Neural cell (in vitro differentiated cells): Measurements from ENCODE around the gene CCDC60. TPM values are rescaled to one million over a fixed set of nuclear protein-coding genes. Genes with fewer than 3 reads are reported as not detected.

Source experiments
- H2AFZ ChIP-seq: fragments of 200-600, 300-800 bp; sonication (generic), shearing (Covaris generic); 2 replicates; pipeline ENCODE4 v1.6.0; 2014; ENCODE audit warnings: low read depth, mild to moderate bottlenecking, antibody characterized with exemption, low read length, moderate library complexity
- H3F3A ChIP-seq: fragments of 200-600 bp; shearing (Covaris generic); 2 replicates; pipeline ENCODE4 v1.6.1; 2016; ENCODE audit warnings: mild to moderate bottlenecking, moderate library complexity, mixed read lengths, antibody characterized with exemption, low read length; ENCODE audit not compliant: insufficient read depth, poor library complexity, severe bottlenecking
- H3K27ac ChIP-seq: fragments of 200-600, 300-800 bp; sonication (generic), shearing (Covaris generic); 2 replicates; pipeline ENCODE4 v1.5.1; 2014; ENCODE audit warnings: mild to moderate bottlenecking, low read length, moderate library complexity
- H3K27me3 ChIP-seq: fragments of 300-800, 200-600 bp; sonication (generic), shearing (Covaris generic); 2 replicates; pipeline ENCODE4 v1.6.0; 2014; ENCODE audit warnings: mild to moderate bottlenecking, low read depth, low read length, moderate library complexity; ENCODE audit not compliant: insufficient read depth
- H3K36me3 ChIP-seq: fragments of 300-800, 200-600 bp; sonication (generic), shearing (Covaris generic); 2 replicates; pipeline ENCODE4 v1.5.1; 2014; ENCODE audit warnings: mild to moderate bottlenecking, antibody characterized with exemption, low read length, moderate library complexity; ENCODE audit not compliant: insufficient read depth
- H3K4me2 ChIP-seq: fragments of 300-800, 200-600 bp; sonication (generic), shearing (Covaris generic); 2 replicates; pipeline ENCODE4 v1.6.0; 2014; ENCODE audit warnings: mild to moderate bottlenecking, low read length
- H3K4me3 ChIP-seq: fragments of 300-800, 200-600 bp; sonication (generic), shearing (Covaris generic); 2 replicates; pipeline ENCODE4 v1.5.1; 2014; ENCODE audit warnings: mild to moderate bottlenecking, low read length, moderate library complexity
- H3K79me2 ChIP-seq: fragments of 200-600 bp; shearing (Covaris generic); replicated peaks from 2 replicates; pipeline ENCODE4 v1.6.0; 2014; ENCODE audit warnings: mild to moderate bottlenecking, low read length, moderate library complexity; ENCODE audit not compliant: insufficient read depth
- H3K9ac ChIP-seq: fragments of 300-800, 200-600 bp; sonication (generic), shearing (Covaris generic); 2 replicates; pipeline ENCODE4 v1.6.1; 2016; ENCODE audit warnings: mild to moderate bottlenecking, low read length, mixed read lengths
- H3K9me2 ChIP-seq: fragments of 200-600 bp; shearing (Covaris generic); 2 replicates; pipeline ENCODE4 v1.6.1; 2016; ENCODE audit warnings: mild to moderate bottlenecking, low read length, mixed read lengths; ENCODE audit not compliant: insufficient read depth
- H3K9me3 ChIP-seq: fragments of 200-600, 300-800 bp; sonication (generic), shearing (Covaris generic); 2 replicates; pipeline ENCODE4 v1.6.1; 2016; ENCODE audit warnings: mild to moderate bottlenecking, mixed run types, low read length, moderate library complexity, mixed read lengths
- H4K20me1 ChIP-seq: fragments of 200-600 bp; shearing (Covaris generic); 2 replicates; pipeline ENCODE4 v1.6.1; 2016; ENCODE audit warnings: mild to moderate bottlenecking, mixed run types; ENCODE audit not compliant: insufficient read depth
- EP300 ChIP-seq: fragments of 450-650 bp; conservative IDR thresholded peaks from 2 replicates; pipeline ENCODE4 v1.6.1; 2014; ENCODE audit warnings: antibody characterized with exemption, mild to moderate bottlenecking, moderate library complexity; ENCODE audit not compliant: poor library complexity, severe bottlenecking
- EZH2 ChIP-seq: fragments of 200-600, 300-800 bp; shearing (Covaris generic), sonication (generic); IDR thresholded peaks from 2 replicates; pipeline ENCODE4 v1.6.1; 2014; ENCODE audit warnings: antibody characterized with exemption, low read length, borderline replicate concordance, mild to moderate bottlenecking; ENCODE audit not compliant: insufficient read depth, poor library complexity, severe bottlenecking
- MXI1 ChIP-seq: fragments of 450-650 bp; conservative IDR thresholded peaks from 2 replicates; pipeline ENCODE4 v1.6.1; 2014; ENCODE audit warnings: antibody characterized with exemption, mild to moderate bottlenecking; ENCODE audit not compliant: poor library complexity, severe bottlenecking
- RAD21 ChIP-seq: fragments of 450-650 bp; conservative IDR thresholded peaks from 2 replicates; pipeline ENCODE4 v1.6.1; 2014; ENCODE audit warnings: antibody characterized with exemption, mild to moderate bottlenecking, moderate library complexity
- SMC3 ChIP-seq: fragments of 450-650 bp; conservative IDR thresholded peaks from 2 replicates; pipeline ENCODE4 v1.6.1; 2014; ENCODE audit warnings: antibody characterized with exemption, mild to moderate bottlenecking, moderate library complexity; ENCODE audit not compliant: poor library complexity
- polyA plus RNA-seq: library from polyadenylated mRNA; depleted of rRNA; stranded (reverse); fragments of >200 nt; gene quantifications from 2 replicates; pipeline ENCODE4 v1.2.3, GENCODE V29; 2014
- TF ChIP-seq, protein P1 (sequence below): IDR thresholded peaks from 2 replicates; pipeline ENCODE4 v1.6.1; 2012; ENCODE audit warnings: borderline replicate concordance

Gene CCDC60
- polyA plus RNA-seq, 1 donor from 2014 or later = not detected

DNA sequence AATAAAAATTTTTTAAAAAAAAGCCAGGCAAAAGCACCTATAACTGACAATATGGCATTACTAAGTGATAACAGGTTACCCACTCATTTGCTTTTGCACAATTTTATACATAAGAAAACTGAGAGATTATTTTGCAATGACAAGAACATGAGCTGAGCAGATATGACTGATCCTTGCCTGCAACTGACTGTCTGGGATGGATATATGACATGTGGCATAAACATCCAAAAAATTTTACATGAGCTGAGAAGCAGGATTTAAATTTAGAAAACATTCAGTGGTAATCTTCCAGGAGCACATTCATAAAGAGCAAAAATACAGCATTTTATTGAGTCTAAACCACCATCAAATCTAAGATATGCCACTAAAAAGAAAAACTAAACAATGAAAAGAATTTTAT, 133.8 kb downstream of the CCDC60 start:
- Histone ChIP-seq H3K27me3 (no peaks in the 10 kb centered on the region), H3K4me3 (no peak overlapping the region), H3K9me3 (no peaks in the 10 kb centered on the region), H3K4me2 (no peak overlapping the region), H3K36me3 (no peaks in the 10 kb centered on the region), H3K79me2 (no peaks in the 10 kb centered on the region), H4K20me1 (no peaks in the 10 kb centered on the region), H3F3A (no peaks in the 10 kb centered on the region), H3K9me2 (no peaks in the 10 kb centered on the region), H2AFZ (no peak overlapping the region), H3K9ac (no peak overlapping the region), H3K27ac (no peak overlapping the region)
- no peak for TF ChIP-seq MXI1
- no peak for TF ChIP-seq RAD21
- no peak for TF ChIP-seq EZH2
- TF ChIP-seq, protein P1, sequence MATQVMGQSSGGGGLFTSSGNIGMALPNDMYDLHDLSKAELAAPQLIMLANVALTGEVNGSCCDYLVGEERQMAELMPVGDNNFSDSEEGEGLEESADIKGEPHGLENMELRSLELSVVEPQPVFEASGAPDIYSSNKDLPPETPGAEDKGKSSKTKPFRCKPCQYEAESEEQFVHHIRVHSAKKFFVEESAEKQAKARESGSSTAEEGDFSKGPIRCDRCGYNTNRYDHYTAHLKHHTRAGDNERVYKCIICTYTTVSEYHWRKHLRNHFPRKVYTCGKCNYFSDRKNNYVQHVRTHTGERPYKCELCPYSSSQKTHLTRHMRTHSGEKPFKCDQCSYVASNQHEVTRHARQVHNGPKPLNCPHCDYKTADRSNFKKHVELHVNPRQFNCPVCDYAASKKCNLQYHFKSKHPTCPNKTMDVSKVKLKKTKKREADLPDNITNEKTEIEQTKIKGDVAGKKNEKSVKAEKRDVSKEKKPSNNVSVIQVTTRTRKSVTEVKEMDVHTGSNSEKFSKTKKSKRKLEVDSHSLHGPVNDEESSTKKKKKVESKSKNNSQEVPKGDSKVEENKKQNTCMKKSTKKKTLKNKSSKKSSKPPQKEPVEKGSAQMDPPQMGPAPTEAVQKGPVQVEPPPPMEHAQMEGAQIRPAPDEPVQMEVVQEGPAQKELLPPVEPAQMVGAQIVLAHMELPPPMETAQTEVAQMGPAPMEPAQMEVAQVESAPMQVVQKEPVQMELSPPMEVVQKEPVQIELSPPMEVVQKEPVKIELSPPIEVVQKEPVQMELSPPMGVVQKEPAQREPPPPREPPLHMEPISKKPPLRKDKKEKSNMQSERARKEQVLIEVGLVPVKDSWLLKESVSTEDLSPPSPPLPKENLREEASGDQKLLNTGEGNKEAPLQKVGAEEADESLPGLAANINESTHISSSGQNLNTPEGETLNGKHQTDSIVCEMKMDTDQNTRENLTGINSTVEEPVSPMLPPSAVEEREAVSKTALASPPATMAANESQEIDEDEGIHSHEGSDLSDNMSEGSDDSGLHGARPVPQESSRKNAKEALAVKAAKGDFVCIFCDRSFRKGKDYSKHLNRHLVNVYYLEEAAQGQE = no peak

- Histone ChIP-seq H3K4me3 (no peak overlapping the region), H2AFZ (no peak overlapping the region), H3K9me3 (no peaks in the 10 kb centered on the region), H3K27me3 (no peaks in the 10 kb centered on the region), H3K27ac (no peak overlapping the region), H3K36me3 (no peaks in the 10 kb centered on the region), H3K4me2 (no peak overlapping the region), H3K9me2 (no peaks in the 10 kb centered on the region), H3K9ac (no peak overlapping the region), H3F3A (no peaks in the 10 kb centered on the region), H3K79me2 (no peaks in the 10 kb centered on the region), H4K20me1 (no peaks in the 10 kb centered on the region)
- TF ChIP-seq SMC3 (no peak), EZH2 (no peak), MXI1 (no peak), RAD21 (no peak), EP300 (no peak)
- TF ChIP-seq, protein P1 = no peak
Measured at GRCh38 chr12:119475650-119476049, 141.1 kb downstream of the CCDC60 start.
